HEK293T (cell line): ENCODE measurements around the gene CDH5.

Experiments used
- ARNT ChIP-seq: fragments of 450-650 bp; IDR thresholded peaks from 2 replicates; pipeline ENCODE4 v1.6.1; 2017; ENCODE audit warnings: mild to moderate bottlenecking
- BHLHE40 ChIP-seq: fragments of 450-650 bp; IDR thresholded peaks from 2 replicates; pipeline ENCODE4 v1.6.1; 2016; ENCODE audit warnings: mild to moderate bottlenecking, moderate library complexity, borderline replicate concordance
- ELF4 ChIP-seq: fragments of 450-650 bp; IDR thresholded peaks from 2 replicates; pipeline ENCODE4 v1.6.1; 2017; ENCODE audit warnings: antibody characterized with exemption
- FOXA1 ChIP-seq: fragments of 450-650 bp; IDR thresholded peaks from 2 replicates; pipeline ENCODE4 v1.6.1; 2016; ENCODE audit warnings: mild to moderate bottlenecking
- FOXK2 ChIP-seq: fragments of 450-650 bp; IDR thresholded peaks from 2 replicates; pipeline ENCODE4 v1.6.1; 2016; ENCODE audit warnings: mild to moderate bottlenecking
- FOXM1 ChIP-seq: fragments of 450-650 bp; IDR thresholded peaks from 2 replicates; pipeline ENCODE4 v1.6.1; 2017; ENCODE audit warnings: mild to moderate bottlenecking, borderline replicate concordance
- L3MBTL2 ChIP-seq: fragments of 450-650 bp; conservative IDR thresholded peaks from 2 replicates; pipeline ENCODE4 v1.6.1; 2016; ENCODE audit warnings: mild to moderate bottlenecking
- LEF1 ChIP-seq: fragments of 450-650 bp; IDR thresholded peaks from 2 replicates; pipeline ENCODE4 v1.6.1; 2017; ENCODE audit warnings: mild to moderate bottlenecking, borderline replicate concordance
- NFRKB ChIP-seq: fragments of 450-650 bp; IDR thresholded peaks from 2 replicates; pipeline ENCODE4 v1.6.1; 2016; ENCODE audit warnings: mild to moderate bottlenecking, moderate library complexity
- SP1 ChIP-seq: fragments of 450-650 bp; IDR thresholded peaks from 2 replicates; pipeline ENCODE4 v1.6.1; 2017
- SUZ12 ChIP-seq: fragments of 450-650 bp; IDR thresholded peaks from 2 replicates; pipeline ENCODE4 v1.6.1; 2016; ENCODE audit warnings: mild to moderate bottlenecking
- TARDBP ChIP-seq: fragments of 450-650 bp; IDR thresholded peaks from 2 replicates; pipeline ENCODE4 v1.6.1; 2016

DNA sequence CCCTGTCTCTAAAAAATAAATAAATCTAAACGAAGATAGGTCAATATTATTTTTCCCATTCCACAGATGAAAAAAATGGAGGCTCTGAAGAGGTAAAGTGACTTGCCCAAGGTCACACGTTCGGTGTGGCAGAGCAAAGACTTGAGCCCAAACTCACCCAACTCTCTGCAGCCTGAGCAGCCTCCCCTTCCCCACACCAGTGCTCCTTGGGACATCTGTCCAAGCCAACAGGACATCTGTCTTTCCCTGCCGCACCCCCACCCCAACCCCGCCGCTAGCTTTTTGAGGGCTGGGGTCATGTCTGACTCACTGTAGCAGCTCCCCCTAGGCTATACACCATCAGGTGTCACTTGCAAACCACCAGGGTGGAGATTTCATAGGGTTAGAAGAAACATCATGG, 55.4 kb downstream of the CDH5 start:
- no peak for TF ChIP-seq SP1
- no peak for TF ChIP-seq FOXM1
- TF ChIP-seq BHLHE40, result no peak
- TF ChIP-seq NFRKB, result no peak
- TF ChIP-seq FOXA1, result no peak
- TF ChIP-seq ARNT, result no peak
- TF ChIP-seq LEF1, result no peak
- TF ChIP-seq SUZ12, result no peak
- no peak for TF ChIP-seq ELF4
- no peak for TF ChIP-seq FOXK2
- no peak for TF ChIP-seq TARDBP
- TF ChIP-seq L3MBTL2, result no peak
